Epithelial cell of proximal tubule (primary cell): ENCODE data around the gene RNGTT. TPM values are rescaled to one million over a fixed set of nuclear protein-coding genes. Genes with fewer than 3 reads are reported as not detected.
"Not testable (repeated sequence)": the region's sequence is repeated elsewhere in the genome, so short reads cannot be mapped to it uniquely, and the experiment has no call there.

Experiments
- DNase-seq: peaks from one replicate; pipeline ENCODE4 v3.0.0-alpha.2; 2011; ENCODE audit warnings: low read depth
- H3K4me3 ChIP-seq: 2 replicates; pipeline ENCODE4 v1.5.1; 2011; ENCODE audit warnings: low read depth, mild to moderate bottlenecking, low read length
- CTCF ChIP-seq: conservative IDR thresholded peaks from 2 replicates; pipeline ENCODE4 v1.5.1; 2012; ENCODE audit warnings: low read depth, mild to moderate bottlenecking, low read length
- total RNA-seq: library from RNA; depleted of rRNA; stranded (reverse); fragments of >200 nt; gene quantifications from 2 replicates; pipeline ENCODE4 v1.2.3, GENCODE V29; 2015

The RNGTT gene
- total RNA-seq, 1 donor from 2014 or later, result 17.6 TPM

- TF ChIP-seq CTCF, result no peak
- H3K4me3 ChIP-seq, result no peak overlapping the region
- DNase-seq, result no peak
These were observed 9.7 kb downstream of the RNGTT start for GRCh38 chr6:88953550-88954386.

GRCh38 chr6:88952065-88952704, 11.2 kb downstream of the RNGTT start:
- DNase-seq, result no peak
- H3K4me3 ChIP-seq, result no peak overlapping the region
- TF ChIP-seq CTCF, result no peak

GRCh38 chr6:88945415-88946008, 17.9 kb downstream of the RNGTT start:
- TF ChIP-seq CTCF, result no peak
- no peak for DNase-seq
- no peak overlapping the region for H3K4me3 ChIP-seq

- H3K4me3 ChIP-seq, result no peak overlapping the region
- no peak for TF ChIP-seq CTCF
- no peak for DNase-seq
These were observed 29.9 kb downstream of the RNGTT start for GRCh38 chr6:88933521-88933920.

- DNase-seq, result not testable (repeated sequence)
These were observed 31.4 kb downstream of the RNGTT start for GRCh38 chr6:88932019-88932418.

GRCh38 chr6:88922775-88923548, 40.5 kb downstream of the RNGTT start:
- no peak for TF ChIP-seq CTCF
- no peak overlapping the region for H3K4me3 ChIP-seq
- no peak for DNase-seq

More at GRCh38 chr6:88932019-88932418, 31.4 kb downstream of the RNGTT start:
- not testable (repeated sequence) for H3K4me3 ChIP-seq

GRCh38 chr6:88921734-88922133, 41.7 kb downstream of the RNGTT start:
- no peak overlapping the region for H3K4me3 ChIP-seq
- DNase-seq, result no peak
- no peak for TF ChIP-seq CTCF
